B cell (primary cell): ENCODE data around the gene PTPRM. TPM values are rescaled to one million over a fixed set of nuclear protein-coding genes. Genes with fewer than 3 reads are reported as not detected.

Experiments
- ATAC-seq: fragments of 200-7000 bp; cut with Tn5 transposase; one replicate; pipeline ENCODE4 v1.10.0; 2021; ENCODE audit warnings: low read depth, mild to moderate bottlenecking, moderate number of reproducible peaks, moderate library complexity
- CTCF ChIA-PET: fragments of 350-600 bp; sonication (Branson Sonifier 250); formaldehyde crosslinking; loops from one replicate; lab custom pipeline; 2021; ENCODE audit warnings: antibody characterized with exemption, inconsistent platforms; lab: Charles Lee
- POLR2A ChIA-PET: fragments of 350-600 bp; sonication (Branson Sonifier 250); formaldehyde crosslinking; loops from one replicate; lab custom pipeline; 2021; ENCODE audit warnings: antibody characterized with exemption; lab: Charles Lee
- DNase-seq: peaks from one replicate; pipeline ENCODE4 v3.0.0; 2013
- H2AFZ ChIP-seq: 2 replicates; pipeline ENCODE4 v1.6.1; 2012; ENCODE audit warnings: mild to moderate bottlenecking, low read depth, low read length; ENCODE audit not compliant: insufficient read depth, poor library complexity, severe bottlenecking
- H3K27ac ChIP-seq, 2 donors: 1 replicate in 1 of 2; 2 replicates in 1 of 2; pipeline ENCODE4 v1.5.1; 2012 to 2013; ENCODE audit warnings: low read length in 2 of 2, mild to moderate bottlenecking in 2 of 2, moderate library complexity in 1 of 2
- H3K27me3 ChIP-seq, 4 experiments: fragments of 200-600 bp in 1 of 4; sonication (generic) in 1 of 4; replicated peaks in 1 of 4; 1 replicate in 2 of 4; 2 replicates in 2 of 4; pipeline versions ENCODE4 v1.6.1 to v1.7.0; 2013 to 2016; ENCODE audit warnings: low read length in 3 of 4, mild to moderate bottlenecking in 2 of 4, mixed read lengths in 1 of 4, moderate library complexity in 1 of 4; ENCODE audit not compliant: insufficient read depth in 4 of 4, control insufficient read depth in 3 of 4; ENCODE audit errors: control extremely low read depth in 1 of 4
- H3K36me3 ChIP-seq, 2 experiments: replicated peaks in 1 of 2; 1 replicate in 1 of 2; 2 replicates in 1 of 2; pipeline versions ENCODE4 v1.6.1 to v1.7.1; 2013; ENCODE audit warnings: low read length in 1 of 2; ENCODE audit not compliant: insufficient read depth in 2 of 2, control insufficient read depth in 1 of 2; ENCODE audit errors: control extremely low read depth in 1 of 2, extremely low read depth in 1 of 2
- H3K4me1 ChIP-seq, 2 donors: fragments of 200-600 bp in 1 of 2; sonication (generic) in 1 of 2; 1 replicate in 1 of 2; 2 replicates in 1 of 2; pipeline versions ENCODE4 v1.5.1 to v1.6.1; 2013 to 2017; ENCODE audit warnings: low read length in 2 of 2; ENCODE audit not compliant: control insufficient read depth in 2 of 2, insufficient read depth in 2 of 2
- H3K4me2 ChIP-seq: replicated peaks from 2 replicates; pipeline ENCODE3; 2012; ENCODE audit warnings: mild to moderate bottlenecking, low read depth, low read length; ENCODE audit not compliant: poor library complexity, severe bottlenecking
- H3K4me3 ChIP-seq, 5 experiments: fragments of 200-600 bp in 1 of 5; sonication (generic) in 1 of 5; 1 replicate in 3 of 5; 2 replicates in 2 of 5; pipeline versions ENCODE4 v1.5.1 to v1.7.0; 2011 to 2016; ENCODE audit warnings: low read length in 4 of 5, mild to moderate bottlenecking in 4 of 5, low read depth in 2 of 5, control low read depth in 1 of 5, moderate library complexity in 1 of 5; ENCODE audit not compliant: insufficient read depth in 1 of 5; ENCODE audit errors: control extremely low read depth in 1 of 5, extremely low read depth in 1 of 5
- H3K79me2 ChIP-seq: fragments of 200-600 bp; sonication (generic); one replicate; pipeline ENCODE4 v1.6.0; 2016; ENCODE audit warnings: low read length; ENCODE audit not compliant: control insufficient read depth, insufficient read depth
- H3K9ac ChIP-seq: fragments of 200-600 bp; sonication (generic); 2 replicates; pipeline ENCODE4 v1.6.1; 2017; ENCODE audit warnings: mild to moderate bottlenecking, low read length, moderate library complexity
- H3K9me3 ChIP-seq, 3 donors: one replicate each; pipeline versions ENCODE4 v1.6.1 to v1.7.1; 2013; ENCODE audit warnings: low read length in 2 of 3; ENCODE audit not compliant: control insufficient read depth in 2 of 3, insufficient read depth in 1 of 3; ENCODE audit errors: control extremely low read depth in 1 of 3
- H4K20me1 ChIP-seq: 2 replicates; pipeline ENCODE4 v1.6.0; 2012; ENCODE audit warnings: mild to moderate bottlenecking, low read length; ENCODE audit not compliant: insufficient read depth, control insufficient read depth, poor library complexity, severe bottlenecking
- H3K27ac Mint-ChIP-seq: one replicate; pipeline ENCODE4 v1.8.0; 2021; ENCODE audit warnings: mixed read lengths
- H3K27me3 Mint-ChIP-seq: one replicate; pipeline ENCODE4 v1.8.0; 2021; ENCODE audit warnings: mixed read lengths
- H3K4me1 Mint-ChIP-seq: one replicate; pipeline ENCODE4 v1.8.0; 2021; ENCODE audit warnings: mixed read lengths
- H3K4me3 Mint-ChIP-seq: one replicate; pipeline ENCODE4 v1.8.0; 2021; ENCODE audit warnings: mixed read lengths
- H3K9me3 Mint-ChIP-seq: one replicate; pipeline ENCODE4 v1.8.0; 2022; ENCODE audit warnings: mixed read lengths; ENCODE audit not compliant: insufficient read depth
- CTCF ChIP-seq: fragments of 200-600 bp; IDR thresholded peaks from one replicate; pipeline ENCODE4 v1.8.0; 2022; ENCODE audit warnings: antibody characterized with exemption, mild to moderate bottlenecking
- EZH2 ChIP-seq: IDR thresholded peaks from 2 replicates; pipeline ENCODE4 v1.6.1; 2012; ENCODE audit warnings: borderline replicate concordance, low read depth, mild to moderate bottlenecking, moderate library complexity, low read length; ENCODE audit not compliant: insufficient read depth, poor library complexity, severe bottlenecking
- WGBS: methylation state at CpG from one replicate; pipeline ENCODE4 v1.1.5; 2013; ENCODE audit warnings: missing lambda C conversion rate; ENCODE audit not compliant: insufficient coverage; 5-methylcytosine and 5-hydroxymethylcytosine counted together
- intact Hi-C: fragments of 100-400 bp; cut with micrococcal nuclease; formaldehyde crosslinking; loops from one replicate; pipeline ENCODE4 v1.10.0; 2022
- polyA plus RNA-seq: library from polyadenylated mRNA; depleted of rRNA; stranded (reverse); fragments of >200 nt; gene quantifications from 2 replicates; pipeline ENCODE4 v1.2.3, GENCODE V29; 2012
- total RNA-seq, 2 donors: library from RNA; stranded (reverse); fragments of 120-200 nt in 1 of 2; gene quantifications; 1 replicate in 1 of 2; 2 replicates in 1 of 2; pipeline versions ENCODE4 v1.2.3 to v1.2.4, GENCODE V29; 2013 to 2022

PTPRM gene
- total and polyA plus RNA-seq, 2 donors (not counting 1 experiment from before 2014, with no cell fraction given) = 0.20 to 0.89 TPM

- Histone ChIP-seq H3K9me3 (peaks cover 0 to 10% (median 0%) of the 10 kb centered on the region in 3 donors), H3K9ac (no peak overlapping the region), H3K4me1 (no peaks in the 10 kb centered on the region), H3K79me2 (no peaks in the 10 kb centered on the region), H2AFZ (no peak overlapping the region), H3K27ac (no peak overlapping the region), H3K4me3 (no peak overlapping the region), H3K36me3 (no peaks in the 10 kb centered on the region), H3K4me2 (no peak overlapping the region), H4K20me1 (no peaks in the 10 kb centered on the region), H3K27me3 (no peaks in the 10 kb centered on the region)
- POLR2A ChIA-PET = no interaction called here
- no peak overlapping the region for H3K4me3 Mint-ChIP-seq
- no peak for DNase-seq
- no peak overlapping the region for H3K27ac Mint-ChIP-seq
- no peaks in the 10 kb centered on the region for H3K27me3 Mint-ChIP-seq
- no CpG with 5 or more reads among the region's 1 CpG for WGBS
- no peaks in the 10 kb centered on the region for H3K4me1 Mint-ChIP-seq
- peaks cover 5% of the 10 kb centered on the region for H3K9me3 Mint-ChIP-seq
- no peak for TF ChIP-seq EZH2
- TF ChIP-seq CTCF = no peak
- intact Hi-C loops = no loop called here
- no peak for ATAC-seq
- CTCF ChIA-PET = no interaction called here
Measured at GRCh38 chr18:7855028-7855427, 287.9 kb downstream of the PTPRM start.

GRCh38 chr18:7855671-7856070 is 288.6 kb downstream of the PTPRM start:
- Mint-ChIP-seq H3K4me3 (no peak overlapping the region), H3K9me3 (peaks cover 3% of the 10 kb centered on the region), H3K27me3 (no peaks in the 10 kb centered on the region), H3K4me1 (no peaks in the 10 kb centered on the region), H3K27ac (no peak overlapping the region)
- H3K27ac ChIP-seq = no peak overlapping the region
- no peaks in the 10 kb centered on the region for H3K36me3 ChIP-seq
- H3K4me2 ChIP-seq = no peak overlapping the region
- H3K27me3 ChIP-seq = no peaks in the 10 kb centered on the region
- peaks cover 0 to 10% (median 0%) of the 10 kb centered on the region in 3 donors for H3K9me3 ChIP-seq
- TF ChIP-seq CTCF (no peak), EZH2 (no peak)
- H4K20me1 ChIP-seq = no peaks in the 10 kb centered on the region
- H3K79me2 ChIP-seq = no peaks in the 10 kb centered on the region
- POLR2A ChIA-PET = no interaction called here
- no peak overlapping the region for H3K4me3 ChIP-seq
- intact Hi-C loops = no loop called here
- 0% methylated on average over 1 of the region's 1 CpG for WGBS
- CTCF ChIA-PET = no interaction called here
- no peak overlapping the region for H3K9ac ChIP-seq
- DNase-seq (no peak), ATAC-seq (no peak)
- no peak overlapping the region for H2AFZ ChIP-seq
- H3K4me1 ChIP-seq = no peaks in the 10 kb centered on the region
